Activated CD4-positive, alpha-beta T cell treated with anti-CD3 and anti-CD28 coated beads for 4 hours (primary cell): ENCODE data around the gene GJB3.
"Not testable (repeated sequence)": the region's sequence is repeated elsewhere in the genome, so short reads cannot be mapped to it uniquely, and the experiment has no call there.

Experiments
- DNase-seq, 2 donors: peaks; one replicate each; pipeline ENCODE4 v3.0.0-alpha.2; 2020

The GJB3 gene

GRCh38 chr1:34761176-34761761 is 19.7 kb upstream of the GJB3 start:
- DNase-seq: no peak

GRCh38 chr1:34761776-34762307 is 19.2 kb upstream of the GJB3 start:
- no peak for DNase-seq

GRCh38 chr1:34762474-34763141 is 18.4 kb upstream of the GJB3 start:
- no peak for DNase-seq

GRCh38 chr1:34763142-34763781 is 17.8 kb upstream of the GJB3 start:
- no peak for DNase-seq

- DNase-seq: no peak
Observed at GRCh38 chr1:34768856-34769255, 12.2 kb upstream of the GJB3 start.

GRCh38 chr1:34770891-34771504 is 10.0 kb upstream of the GJB3 start:
- DNase-seq: no peak

- DNase-seq: no peak
Observed at GRCh38 chr1:34771573-34772371, 9.2 kb upstream of the GJB3 start.

- not testable (repeated sequence) for DNase-seq
Observed at GRCh38 chr1:34773114-34773513, 7.9 kb upstream of the GJB3 start.

- DNase-seq: no peak
Observed at GRCh38 chr1:34774957-34775356, 6.1 kb upstream of the GJB3 start.

GRCh38 chr1:34776911-34777310 is 4.1 kb upstream of the GJB3 start:
- DNase-seq: no peak

GRCh38 chr1:34777519-34778321 is 3.3 kb upstream of the GJB3 start:
- DNase-seq: no peak

- no peak for DNase-seq
Observed at GRCh38 chr1:34778381-34778780, 2.6 kb upstream of the GJB3 start.

GRCh38 chr1:34779005-34779404 is 2.0 kb upstream of the GJB3 start:
- DNase-seq: no peak

- no peak for DNase-seq
Observed at GRCh38 chr1:34779526-34779925, 1.5 kb upstream of the GJB3 start.

- no peak for DNase-seq
Observed at GRCh38 chr1:34779962-34780361, 1.1 kb upstream of the GJB3 start.

GRCh38 chr1:34780528-34780927 is 486 bp upstream of the GJB3 start:
- DNase-seq: no peak

- DNase-seq: no peak
Observed at GRCh38 chr1:34781844-34782391, 904 bp downstream of the GJB3 start.

- DNase-seq: no peak
Observed at GRCh38 chr1:34784751-34785221, 3.8 kb downstream of the GJB3 start.

GRCh38 chr1:34785231-34785874 is 4.3 kb downstream of the GJB3 start:
- DNase-seq: no peak

- DNase-seq: no peak
Observed at GRCh38 chr1:34785875-34786470, 5.0 kb downstream of the GJB3 start.
